T1000 (cell line): ENCODE measurements around the gene SLC39A13.

Experiments used
- DNase-seq: peaks from one replicate; lab custom pipeline; 2025; ENCODE audit warnings: mixed read lengths; lab: John Stamatoyannopoulos, UW

The SLC39A13 gene

GRCh38 chr11:47407746-47408590 is at the start of gene SLC39A13:
TSS of gene SLC39A13 (plus strand) at chr11:47408590. CDS start at chr11:47410095, 1,505 bp downstream.
- DNase-seq: peak; percentile 87

GRCh38 chr11:47358731-47359051 is 49.7 kb upstream of the SLC39A13 start:
- no peak for DNase-seq

GRCh38 chr11:47359162-47359561 is 49.2 kb upstream of the SLC39A13 start:
- no peak for DNase-seq

GRCh38 chr11:47359586-47359985 is 48.8 kb upstream of the SLC39A13 start:
- DNase-seq: no peak

GRCh38 chr11:47360341-47360740 is 48.0 kb upstream of the SLC39A13 start:
- no peak for DNase-seq

GRCh38 chr11:47361419-47361818 is 47.0 kb upstream of the SLC39A13 start:
- DNase-seq: no peak

- no peak for DNase-seq
Measured at GRCh38 chr11:47366020-47366490, 42.3 kb upstream of the SLC39A13 start.

GRCh38 chr11:47369676-47370075 is 38.7 kb upstream of the SLC39A13 start:
- DNase-seq: no peak

GRCh38 chr11:47372422-47372821 is 36.0 kb upstream of the SLC39A13 start:
- no peak for DNase-seq

- no peak for DNase-seq
Measured at GRCh38 chr11:47373876-47374719, 34.3 kb upstream of the SLC39A13 start.

GRCh38 chr11:47374720-47375019 is 33.7 kb upstream of the SLC39A13 start:
- no peak for DNase-seq

GRCh38 chr11:47375020-47375419 is 33.4 kb upstream of the SLC39A13 start:
- no peak for DNase-seq

GRCh38 chr11:47375546-47376085 is 32.8 kb upstream of the SLC39A13 start:
- no peak for DNase-seq

GRCh38 chr11:47376107-47376524 is 32.3 kb upstream of the SLC39A13 start:
- no peak for DNase-seq

- no peak for DNase-seq
Measured at GRCh38 chr11:47376525-47377371, 31.6 kb upstream of the SLC39A13 start.

- no peak for DNase-seq
Measured at GRCh38 chr11:47377571-47378009, 30.8 kb upstream of the SLC39A13 start.

GRCh38 chr11:47378010-47378835 is 30.2 kb upstream of the SLC39A13 start, which contains the start of gene SPI1:
TSS of gene SPI1 (minus strand) at chr11:47378547. CDS start at chr11:47378353, 194 bp downstream.
- DNase-seq: no peak

GRCh38 chr11:47378836-47379170 is 29.6 kb upstream of the SLC39A13 start:
- DNase-seq: no peak

GRCh38 chr11:47379317-47379716 is 29.1 kb upstream of the SLC39A13 start:
- no peak for DNase-seq

GRCh38 chr11:47380078-47380477 is 28.3 kb upstream of the SLC39A13 start:
- no peak for DNase-seq

GRCh38 chr11:47383071-47383470 is 25.3 kb upstream of the SLC39A13 start:
- DNase-seq: no peak
